Fibroblast of gingiva (primary cell): ENCODE results near the gene P4HA1.
"Not testable (repeated sequence)": the region's sequence is repeated elsewhere in the genome, so short reads cannot be mapped to it uniquely, and the experiment has no call there.

Experiments used
- DNase-seq: peaks from one replicate; pipeline ENCODE4 v3.0.0-alpha.2; 2011; ENCODE audit warnings: low read depth

Gene P4HA1

DNA sequence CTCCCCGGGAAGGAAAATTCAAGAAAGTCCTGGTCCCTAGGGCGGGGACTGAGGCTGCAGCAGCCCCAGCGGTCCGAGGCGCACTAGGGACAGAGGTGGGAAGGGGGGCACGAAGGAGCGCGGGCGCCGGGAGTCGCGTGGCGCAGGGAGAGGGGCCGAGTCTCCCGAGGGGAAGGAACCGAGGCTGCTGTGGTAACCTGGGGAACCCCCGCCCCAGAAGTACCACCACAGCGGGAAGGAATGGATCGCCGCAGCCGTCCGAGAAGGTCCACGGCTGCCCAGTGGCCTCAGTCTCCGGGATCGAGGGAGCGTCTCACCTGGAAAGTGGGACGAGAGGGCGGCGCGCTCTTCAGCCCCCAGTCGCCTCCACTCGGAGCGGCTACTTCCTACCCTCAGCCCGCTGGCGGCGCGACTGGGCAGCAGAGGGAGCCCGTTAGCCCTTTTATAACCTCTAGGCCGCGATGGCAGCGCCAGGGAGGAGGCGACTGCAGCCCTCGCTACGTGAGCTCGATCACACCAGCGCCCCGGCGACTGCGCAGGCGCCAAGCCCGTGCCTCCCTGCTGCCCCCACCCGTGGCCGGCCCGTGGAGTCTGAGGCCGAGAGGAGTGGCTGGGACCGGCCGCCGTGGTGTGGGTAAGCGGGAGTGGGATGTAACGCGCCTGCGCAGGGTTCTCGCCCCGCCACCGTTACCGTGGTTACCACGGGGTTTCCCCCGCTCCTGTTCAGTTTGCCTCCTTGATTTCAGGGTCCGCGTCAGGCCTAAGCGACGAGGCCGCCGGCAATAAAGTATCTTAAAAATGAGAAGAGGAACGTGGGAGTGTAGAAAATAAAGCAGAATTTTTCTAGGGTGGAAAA, at the start of gene P4HA1:
Gene P4HA1, minus strand, starts transcription at position 418 of the 856 bp plus-strand sequence. CDS start 21,983 bp downstream, outside the sequence.
- peak; percentile 99 for DNase-seq

DNA sequence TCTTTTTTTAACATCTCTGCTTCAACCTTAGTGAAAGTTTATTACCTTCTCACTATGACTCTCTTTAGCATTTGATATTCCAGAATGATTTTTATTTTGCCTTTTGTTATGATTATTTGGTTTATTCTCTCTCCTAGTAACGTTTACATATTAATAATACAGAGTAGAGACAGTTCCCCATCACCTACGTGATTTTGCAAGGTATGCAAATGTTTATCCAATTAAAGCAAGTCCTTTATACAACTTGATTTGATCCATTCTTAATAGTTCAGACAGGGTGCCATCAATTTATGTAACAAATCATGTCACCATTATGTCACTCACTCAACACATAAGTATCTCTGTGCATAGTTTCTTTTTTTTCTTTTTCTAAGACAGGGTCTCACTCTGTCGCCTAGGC, 44.9 kb upstream of the P4HA1 start:
- no peak for DNase-seq

DNA sequence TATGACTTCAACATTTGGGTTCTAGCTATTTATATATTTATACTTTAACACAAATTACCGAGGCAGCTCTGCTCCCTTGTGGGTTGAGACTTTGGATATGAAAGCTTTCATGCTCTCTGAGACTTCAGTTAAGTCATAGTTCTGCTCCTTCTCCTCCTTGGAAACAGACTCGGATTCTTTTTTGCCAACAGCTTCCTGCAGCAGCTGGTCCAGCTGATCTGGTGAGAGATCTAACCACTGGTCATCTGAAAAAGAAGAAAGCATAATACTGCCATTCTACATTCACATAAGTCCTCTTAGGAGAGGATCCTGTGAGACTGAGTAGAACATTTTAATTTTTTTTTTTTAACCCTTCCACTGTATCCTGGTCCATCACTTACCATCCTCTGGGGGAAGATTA, 42.6 kb upstream of the P4HA1 start:
- DNase-seq = no peak

- DNase-seq = no peak
These were observed 40.0 kb upstream of the P4HA1 start for GRCh38 chr10:73136627-73137026.

DNA sequence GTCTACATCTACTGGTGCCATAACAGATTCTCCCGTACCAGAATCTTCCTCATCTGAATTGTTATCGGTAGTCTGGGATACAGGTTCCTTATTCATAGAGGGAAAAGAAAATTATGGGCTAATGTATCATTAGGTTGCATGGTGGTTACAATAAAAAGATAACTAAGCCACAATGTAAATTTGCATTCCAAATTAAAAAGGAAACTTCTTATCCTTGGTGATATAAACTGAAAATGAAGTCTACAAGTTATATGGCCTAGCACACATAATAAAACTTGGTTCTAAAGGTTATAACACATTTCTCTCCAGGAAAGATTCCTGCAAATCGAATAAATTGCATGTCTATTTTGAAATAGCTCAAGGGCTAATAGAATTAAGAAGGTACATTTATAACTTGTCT, 38.1 kb upstream of the P4HA1 start:
- no peak for DNase-seq

DNA sequence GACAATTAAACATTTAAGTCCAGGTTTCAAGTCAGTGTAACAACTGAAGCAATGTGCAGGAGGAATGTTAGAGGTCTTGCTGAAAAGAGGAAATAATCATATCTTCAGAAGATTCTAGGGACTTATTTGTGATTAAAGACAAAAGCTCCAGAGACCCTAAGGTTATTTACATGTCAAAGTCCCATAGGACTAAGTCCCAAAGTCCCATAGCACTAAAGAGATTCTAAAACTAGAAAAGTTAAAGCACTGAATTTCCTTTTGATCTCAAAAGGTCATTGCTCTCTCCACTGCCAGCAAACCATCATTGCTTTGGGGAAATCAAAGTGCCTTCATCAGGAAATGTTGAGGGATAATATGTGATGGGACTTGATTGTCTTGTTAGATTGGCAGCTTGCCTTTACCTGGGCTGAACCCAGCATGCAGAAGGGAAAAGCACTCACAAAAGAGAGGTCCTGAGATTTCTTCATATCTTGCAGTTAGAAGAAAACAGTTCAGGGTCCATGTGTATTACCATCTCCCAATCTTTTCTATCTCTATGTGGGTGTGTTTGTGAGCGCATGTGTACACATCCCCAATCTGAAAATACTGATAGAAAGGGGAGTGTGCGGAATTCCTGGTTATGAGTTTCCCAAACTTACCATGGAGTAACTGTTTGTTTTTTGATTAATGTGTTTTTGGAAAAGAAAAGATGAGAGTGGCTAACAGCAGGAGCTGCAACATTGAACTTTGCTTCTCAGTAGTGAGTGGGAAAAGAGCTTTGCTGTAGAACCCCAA, 35.4 kb upstream of the P4HA1 start:
- DNase-seq = no peak

DNA sequence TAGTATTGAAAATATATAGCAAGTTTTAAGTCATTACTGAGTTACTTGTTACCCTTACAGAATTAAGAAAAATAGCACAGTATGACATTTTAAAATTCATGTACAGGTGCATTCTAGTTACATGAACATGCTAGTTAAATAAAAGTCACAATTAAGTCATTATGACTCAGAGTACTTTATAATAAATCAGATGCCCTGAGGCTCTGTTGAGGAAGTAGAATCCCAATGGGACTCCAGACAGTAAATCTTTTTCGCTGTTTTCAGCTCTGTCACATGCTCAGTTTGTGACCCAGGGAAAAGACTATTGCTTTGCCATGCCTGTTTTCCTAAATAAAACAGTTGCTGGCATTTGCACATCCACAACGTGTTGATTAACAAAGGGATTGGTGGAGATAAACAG, 34.6 kb upstream of the P4HA1 start:
- peak; percentile 3 for DNase-seq

DNA sequence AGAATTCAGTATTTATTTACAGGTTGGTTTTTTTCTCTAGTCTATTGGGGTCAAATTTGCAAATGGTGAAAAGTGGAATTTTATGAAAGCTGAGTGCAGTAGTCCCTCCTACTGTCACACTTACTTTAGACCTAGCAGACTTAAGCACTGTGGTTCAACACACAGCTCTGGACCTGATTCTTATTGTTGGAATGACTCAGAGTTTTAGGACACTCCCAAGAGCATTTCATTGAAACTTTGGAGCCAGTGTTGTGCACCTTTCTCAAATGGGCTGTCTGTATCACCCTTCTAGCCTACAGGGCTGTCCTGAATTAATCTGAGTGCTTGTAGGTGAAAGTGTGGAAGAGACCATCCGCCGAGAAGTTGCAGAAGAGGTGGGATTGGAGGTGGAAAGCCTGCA, 29.7 kb upstream of the P4HA1 start:
- no peak for DNase-seq

- no peak for DNase-seq
These were observed 23.3 kb upstream of the P4HA1 start for GRCh38 chr10:73119952-73120351.

- DNase-seq = no peak
These were observed 22.8 kb upstream of the P4HA1 start for GRCh38 chr10:73119457-73119856.

DNA sequence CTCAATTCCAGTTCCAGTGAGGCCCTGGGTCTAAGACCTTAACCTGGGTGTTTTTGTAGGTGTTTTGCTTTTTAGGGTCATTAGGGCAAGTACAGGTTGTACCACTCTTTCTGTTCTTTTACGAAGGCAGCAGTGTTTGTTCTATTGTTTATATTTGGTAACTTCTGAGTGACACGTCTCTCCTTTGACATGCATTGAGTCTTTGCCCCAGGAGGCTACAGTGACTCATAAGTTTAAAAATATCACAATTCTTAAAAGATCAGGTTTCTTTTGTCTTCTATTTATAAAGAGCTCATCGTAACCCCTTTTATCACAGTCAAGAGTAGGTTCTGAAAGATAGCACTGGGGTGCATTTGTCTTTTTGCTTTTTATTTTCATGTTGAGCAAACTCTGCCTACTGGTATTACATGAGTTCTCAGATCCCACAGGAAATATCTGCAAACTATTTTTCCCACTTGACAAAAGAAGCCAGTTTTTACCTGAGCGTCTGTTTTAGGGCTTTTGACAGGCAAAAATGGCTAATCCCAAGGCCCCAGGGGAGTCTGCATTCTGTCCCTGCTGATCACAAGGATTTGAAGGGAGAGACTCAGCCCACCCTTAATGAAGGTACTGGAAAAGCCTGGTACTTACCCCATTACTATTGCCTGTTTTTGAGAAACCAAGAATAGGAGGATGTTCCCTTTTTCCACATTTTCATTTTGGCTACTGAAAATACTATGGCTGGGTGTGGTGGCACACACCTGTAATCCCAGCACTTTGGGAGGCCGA, 21.5 kb upstream of the P4HA1 start:
- peak; percentile 41 for DNase-seq

DNA sequence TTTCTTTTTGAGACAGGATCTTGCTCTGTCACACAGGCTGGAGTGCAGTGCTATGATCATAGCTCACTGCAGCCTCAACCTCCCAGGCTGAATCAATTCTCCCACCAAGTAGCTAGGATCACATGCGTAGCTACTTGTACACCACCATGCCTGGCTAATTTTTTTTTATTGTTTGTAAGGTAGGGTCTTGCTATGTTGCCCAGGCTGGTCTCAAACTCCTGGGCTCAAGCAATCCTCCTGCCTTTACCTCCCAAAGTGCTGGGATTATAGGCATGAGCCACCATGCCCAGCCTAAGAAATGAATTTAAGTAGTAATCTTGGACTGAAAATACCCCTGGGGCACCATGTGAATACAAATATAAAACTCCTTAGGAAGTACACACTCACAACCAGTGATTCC, 19.4 kb upstream of the P4HA1 start:
- no peak for DNase-seq

DNA sequence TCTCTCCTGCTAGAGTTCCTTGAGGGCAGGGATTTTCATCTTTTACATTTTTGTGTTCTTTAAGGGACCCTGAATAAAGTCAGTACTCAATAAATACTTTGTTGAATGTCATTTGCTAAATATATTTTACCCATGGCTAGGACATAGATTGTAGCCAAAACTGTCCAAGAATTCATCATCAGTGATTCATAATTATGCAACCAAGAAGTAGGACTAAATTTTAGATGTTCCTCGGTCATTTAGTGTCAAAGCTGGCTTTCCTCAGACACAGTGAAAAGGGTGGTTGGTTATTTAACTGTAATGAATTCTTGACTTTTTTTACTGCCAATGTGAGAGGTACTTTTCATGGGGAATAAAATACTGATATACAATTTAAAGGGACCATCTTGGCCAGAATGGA, 16.9 kb upstream of the P4HA1 start:
- DNase-seq = peak; percentile 30

GRCh38 chr10:73112032-73112431, 15.4 kb upstream of the P4HA1 start:
- DNase-seq = not testable (repeated sequence)

- peak; percentile 53 for DNase-seq
These were observed 13.7 kb upstream of the P4HA1 start, which contains the start of gene NUDT13 for GRCh38 chr10:73110345-73110849. TSS of gene NUDT13 (plus strand) at chr10:73110455. CDS start at chr10:73114366, 3,911 bp downstream.

- not testable (repeated sequence) for DNase-seq
These were observed 12.6 kb upstream of the P4HA1 start for GRCh38 chr10:73109248-73109652.

DNA sequence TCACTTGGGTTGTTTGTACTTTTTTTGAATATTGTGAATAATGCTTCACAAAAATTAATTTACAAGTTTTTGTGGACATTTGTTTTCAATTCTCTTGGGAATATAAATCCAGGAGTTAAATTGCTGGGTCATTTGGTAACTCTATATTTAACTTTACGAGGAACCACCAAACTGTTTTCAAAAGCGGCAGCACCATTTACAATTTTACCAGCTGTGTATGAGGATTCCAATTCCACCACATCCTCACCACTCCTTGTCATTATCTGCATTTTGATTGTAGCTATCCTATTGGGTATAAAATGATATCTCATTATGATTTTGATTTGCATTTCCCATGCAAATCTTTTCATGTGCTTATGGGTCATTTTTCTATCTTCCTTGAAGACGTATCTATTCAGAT, 9.6 kb upstream of the P4HA1 start:
- no peak for DNase-seq

GRCh38 chr10:73099141-73099540, 2.5 kb upstream of the P4HA1 start:
- DNase-seq = peak; percentile 82

DNA sequence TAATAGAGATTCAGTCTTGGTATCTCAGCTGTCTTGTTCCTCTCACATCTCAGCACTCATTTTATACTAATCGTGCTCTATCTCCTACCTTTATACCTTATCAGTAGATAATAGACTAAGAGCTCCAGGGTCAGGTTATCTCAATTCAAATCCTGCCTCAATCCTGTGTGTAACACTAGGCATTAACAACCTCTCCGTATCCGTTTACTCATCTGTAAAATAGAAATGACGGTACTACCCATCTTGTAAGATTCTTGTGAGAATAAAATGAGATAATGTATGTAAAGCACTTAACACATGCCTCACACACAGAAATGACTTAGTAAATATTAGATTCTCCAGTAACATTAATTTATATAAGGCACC, 622 bp upstream of the P4HA1 start:
- DNase-seq = no peak

DNA sequence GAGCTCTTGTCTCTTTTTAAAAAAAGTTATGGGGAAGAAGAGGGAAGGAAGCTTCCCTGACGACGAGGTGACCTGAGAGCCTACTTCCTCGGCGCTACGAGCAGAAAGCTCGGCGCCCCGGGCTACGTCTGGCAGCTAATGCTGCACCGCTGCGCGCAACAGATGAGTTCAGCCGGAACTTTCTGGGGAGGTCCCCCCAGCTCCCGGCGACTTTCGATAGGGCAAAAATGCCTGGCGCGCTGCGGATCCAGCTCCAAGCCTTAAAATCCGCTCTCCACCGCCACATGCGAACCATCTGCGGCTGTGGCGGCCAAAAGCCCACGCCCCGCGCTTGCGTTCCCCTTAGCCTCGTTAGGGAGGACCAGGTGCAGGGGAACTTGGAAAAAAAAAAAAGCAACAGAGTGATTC, 621 bp downstream of the P4HA1 start:
- peak; percentile 74 for DNase-seq

GRCh38 chr10:73095481-73096021, 1.1 kb downstream of the P4HA1 start:
- peak; percentile 84 for DNase-seq

DNA sequence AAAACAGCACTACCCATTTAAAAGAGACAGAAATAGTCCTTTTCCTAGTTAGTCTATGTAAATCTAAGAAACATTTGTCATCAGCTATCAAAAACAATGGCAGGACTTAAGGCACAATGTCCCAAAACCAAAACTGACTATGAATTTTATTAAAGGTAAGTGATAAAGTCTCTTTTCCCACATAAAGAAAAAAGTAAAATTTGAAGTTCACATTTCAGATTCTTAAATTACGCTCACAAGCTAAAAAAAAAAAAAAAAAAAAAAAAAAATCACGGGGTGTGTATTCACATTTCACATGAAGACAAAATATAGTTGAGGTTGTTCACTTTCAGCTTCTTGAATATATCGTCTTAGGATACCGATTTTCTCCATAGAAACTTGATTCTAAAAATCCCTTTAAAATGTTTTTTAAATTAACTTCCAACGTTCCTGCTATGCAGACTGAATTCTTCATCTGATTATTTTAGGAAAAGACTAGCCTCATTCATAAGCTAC, 1.6 kb downstream of the P4HA1 start:
- no peak for DNase-seq
